SK-N-SH (cell line): ENCODE data around the gene ATP8A1. TPM values are rescaled to one million over a fixed set of nuclear protein-coding genes. Genes with fewer than 3 reads are reported as not detected.

Experiments used
- CTCF ChIA-PET: fragments of 300-600, 350-600 bp; formaldehyde crosslinking; extraction: SDS; loops from one replicate; lab custom pipeline; 2021; lab: Yijun Ruan, JAX
- POLR2A ChIA-PET: fragments of 350-600 bp; sonication (Branson Sonifier 250); formaldehyde crosslinking; extraction: SDS; loops from one replicate; lab custom pipeline; 2020; ENCODE audit warnings: antibody characterized with exemption, inconsistent platforms; lab: Yijun Ruan, JAX
- DNase-seq: peaks from one replicate; pipeline ENCODE4 v3.0.0; 2012
- H2AFZ ChIP-seq: fragments of 200-600 bp; sonication (generic); 2 replicates; pipeline ENCODE4 v1.8.1; 2016; ENCODE audit warnings: antibody characterized with exemption, mild to moderate bottlenecking, low read depth
- H3F3A ChIP-seq: fragments of 200-600 bp; sonication (generic); replicated peaks from 2 replicates; pipeline ENCODE3; 2016; ENCODE audit warnings: antibody characterized with exemption, mild to moderate bottlenecking; ENCODE audit not compliant: insufficient read depth
- H3K27ac ChIP-seq, 2 experiments: fragments of 200-500 bp in 1 of 2; fragments of 200-600 bp in 1 of 2; sonication (Bioruptor generic) in 1 of 2; sonication (generic), shearing (Covaris generic) in 1 of 2; 2 replicates each; pipeline versions ENCODE4 v1.5.1 to v1.6.1; 2014 to 2016; ENCODE audit warnings: low read depth in 2 of 2, inconsistent platforms in 1 of 2, low read length in 1 of 2, mild to moderate bottlenecking in 1 of 2, mixed read lengths in 1 of 2
- H3K27me3 ChIP-seq: fragments of 200-600 bp; sonication (generic), shearing (Covaris generic); 2 replicates; pipeline ENCODE4 v1.6.1; 2016; ENCODE audit warnings: mixed run types; ENCODE audit not compliant: insufficient read depth
- H3K36me3 ChIP-seq, 2 experiments: fragments of 200-500 bp in 1 of 2; fragments of 200-600 bp in 1 of 2; sonication (Bioruptor generic) in 1 of 2; sonication (generic) in 1 of 2; replicated peaks in 1 of 2; 2 replicates each; pipeline versions ENCODE3 to v1.5.1; 2014 to 2016; ENCODE audit warnings: low read length in 1 of 2, mild to moderate bottlenecking in 1 of 2; ENCODE audit not compliant: insufficient read depth in 2 of 2, control insufficient read depth in 1 of 2
- H3K4me1 ChIP-seq, 2 experiments: fragments of 200-500 bp in 1 of 2; fragments of 200-600 bp in 1 of 2; sonication (Bioruptor generic) in 1 of 2; sonication (generic), shearing (Covaris generic) in 1 of 2; 2 replicates each; pipeline versions ENCODE4 v1.5.1 to v1.6.1; 2014 to 2016; ENCODE audit warnings: low read depth in 1 of 2, low read length in 1 of 2, mixed run types in 1 of 2; ENCODE audit not compliant: insufficient read depth in 2 of 2, control insufficient read depth in 1 of 2
- H3K4me2 ChIP-seq: fragments of 200-600 bp; sonication (generic), shearing (Covaris generic); 2 replicates; pipeline ENCODE4 v1.6.1; 2017; ENCODE audit warnings: mixed run types
- H3K4me3 ChIP-seq, 2 experiments: fragments of 200-500 bp in 1 of 2; fragments of 200-600 bp in 1 of 2; sonication (Bioruptor generic) in 1 of 2; sonication (generic), shearing (Covaris generic) in 1 of 2; 2 replicates each; pipeline versions ENCODE4 v1.5.1 to v1.8.1; 2014 to 2016; ENCODE audit warnings: low read depth in 2 of 2, inconsistent platforms in 1 of 2, low read length in 1 of 2, mild to moderate bottlenecking in 1 of 2, mixed read lengths in 1 of 2, moderate library complexity in 1 of 2
- H3K79me2 ChIP-seq: fragments of 200-600 bp; sonication (generic); 2 replicates; pipeline ENCODE4 v1.8.1; 2017; ENCODE audit warnings: mild to moderate bottlenecking; ENCODE audit not compliant: insufficient read depth
- H3K9ac ChIP-seq: fragments of 200-600 bp; sonication (generic); 2 replicates; pipeline ENCODE4 v1.6.1; 2017; ENCODE audit warnings: mixed run types
- H3K9me2 ChIP-seq: fragments of 200-600 bp; sonication (generic); 2 replicates; pipeline ENCODE4 v1.6.1; 2017; ENCODE audit warnings: mixed run types
- H3K9me3 ChIP-seq: fragments of 200-600 bp; sonication (generic); 2 replicates; pipeline ENCODE4 v1.6.1; 2017; ENCODE audit warnings: mixed run types, mild to moderate bottlenecking, moderate library complexity
- H4K20me1 ChIP-seq: fragments of 200-600 bp; sonication (generic); 2 replicates; pipeline ENCODE4 v1.6.1; 2017; ENCODE audit warnings: mild to moderate bottlenecking, mixed run types; ENCODE audit not compliant: insufficient read depth
- CHD2 ChIP-seq: fragments of 150-350 bp; IDR thresholded peaks from 2 replicates; pipeline ENCODE4 v1.6.1; 2018; ENCODE audit warnings: low read length; ENCODE audit not compliant: partially characterized antibody
- EP300 ChIP-seq, 2 experiments: IDR thresholded peaks; 2 replicates each; pipeline versions ENCODE4 v1.4.0 to v1.6.1; 2012; ENCODE audit warnings: borderline replicate concordance in 1 of 2, low read depth in 1 of 2, low read length in 1 of 2
- FOSL2 ChIP-seq: IDR thresholded peaks from 2 replicates; pipeline ENCODE4 v1.4.0; 2012; ENCODE audit warnings: low read depth, mild to moderate bottlenecking, moderate library complexity, borderline replicate concordance
- FOXJ3 ChIP-seq: sonication (generic); formaldehyde crosslinking; IDR thresholded peaks from 2 replicates; pipeline ENCODE4 v1.5.1; 2020; ENCODE audit warnings: mild to moderate bottlenecking, missing genetic modification reagents
- FOXM1 ChIP-seq: IDR thresholded peaks from 2 replicates; pipeline ENCODE4 v1.4.0; 2012; ENCODE audit warnings: low read depth, mild to moderate bottlenecking
- GABPA ChIP-seq: IDR thresholded peaks from 2 replicates; pipeline ENCODE4 v1.4.0; 2012; ENCODE audit warnings: low read depth, mild to moderate bottlenecking
- JUND ChIP-seq: IDR thresholded peaks from 2 replicates; pipeline ENCODE4 v1.4.0; 2012
- MEF2A ChIP-seq: IDR thresholded peaks from 2 replicates; pipeline ENCODE4 v1.4.0; 2012; ENCODE audit warnings: low read depth, borderline replicate concordance
- MXI1 ChIP-seq: IDR thresholded peaks from 2 replicates; pipeline ENCODE4 v1.6.1; 2012; ENCODE audit warnings: mild to moderate bottlenecking, low read depth, low read length, improper control_type of control experiment
- NFIC ChIP-seq: IDR thresholded peaks from 2 replicates; pipeline ENCODE4 v1.4.0; 2012; ENCODE audit warnings: borderline replicate concordance
- NRF1 ChIP-seq: IDR thresholded peaks from 2 replicates; pipeline ENCODE4 v1.6.1; 2012; ENCODE audit warnings: low read depth, mild to moderate bottlenecking, low read length
- POLR2AphosphoS5 ChIP-seq: IDR thresholded peaks from 2 replicates; pipeline ENCODE4 v1.6.1; 2012; ENCODE audit warnings: low read depth, low read length
- RAD21 ChIP-seq: IDR thresholded peaks from 2 replicates; pipeline ENCODE4 v1.6.1; 2012; ENCODE audit warnings: mild to moderate bottlenecking, low read length
- RXRA ChIP-seq: IDR thresholded peaks from 2 replicates; pipeline ENCODE4 v1.4.0; 2012; ENCODE audit warnings: low read depth, mild to moderate bottlenecking, borderline replicate concordance
- SIN3A ChIP-seq: IDR thresholded peaks from 2 replicates; pipeline ENCODE4 v1.6.1; 2012; ENCODE audit warnings: low read depth, mild to moderate bottlenecking, low read length, moderate library complexity, borderline replicate concordance
- TAF1 ChIP-seq: IDR thresholded peaks from 2 replicates; pipeline ENCODE4 v1.6.1; 2012; ENCODE audit warnings: low read depth, mild to moderate bottlenecking, low read length, moderate library complexity, borderline replicate concordance
- polyA plus RNA-seq, 3 experiments: library from polyadenylated mRNA; depleted of rRNA; stranded (reverse); fragments of >200 nt; gene quantifications; 2 replicates each; pipeline ENCODE4 v1.2.3, GENCODE V29; 2012
- TF ChIP-seq, protein P1 (sequence below): fragments of 150-350 bp; IDR thresholded peaks from 2 replicates; pipeline ENCODE4 v1.6.1; 2017; ENCODE audit warnings: antibody characterized with exemption, low read length, low read depth, borderline replicate concordance
- TF ChIP-seq, protein P2 (sequence below): IDR thresholded peaks from 2 replicates; pipeline ENCODE4; 2012
- TF ChIP-seq, protein P3 (sequence below): IDR thresholded peaks from 2 replicates; pipeline ENCODE4 v1.4.0; 2012; ENCODE audit warnings: low read depth, borderline replicate concordance
- TF ChIP-seq, protein P4 (sequence below): IDR thresholded peaks from 2 replicates; pipeline ENCODE4 v1.4.0; 2012; ENCODE audit warnings: low read depth

The ATP8A1 gene
- polyA plus RNA-seq, 1 of the 3 experiments (the other 2 are of a cell fraction): 0.38 TPM

DNA sequence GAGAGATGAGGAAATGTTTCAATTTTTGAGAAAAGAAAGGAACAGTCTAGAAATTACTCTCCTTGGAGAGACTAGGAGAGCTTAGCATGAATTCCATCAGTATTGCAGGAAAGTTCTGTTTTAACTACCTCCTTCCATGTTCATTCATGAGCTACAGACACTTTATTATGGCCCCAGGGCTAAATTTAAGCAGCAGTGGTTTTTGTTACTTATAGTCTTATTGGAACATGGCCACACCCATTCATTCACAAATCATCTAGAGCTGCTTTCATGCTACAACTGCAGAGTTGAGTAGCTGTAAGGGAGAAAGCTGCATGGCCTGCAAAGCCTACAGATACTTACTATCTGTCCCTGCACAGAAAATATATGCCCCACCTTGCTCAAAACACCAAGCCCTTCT, 178.0 kb downstream of the ATP8A1 start:
- Histone ChIP-seq H2AFZ (no peak overlapping the region), H4K20me1 (no peaks in the 10 kb centered on the region), H3K4me2 (no peak overlapping the region), H3K36me3 (no peaks in the 10 kb centered on the region), H3K4me3 (no peak overlapping the region), H3K27me3 (no peaks in the 10 kb centered on the region), H3K9me3 (no peaks in the 10 kb centered on the region), H3K4me1 (peaks cover 0 to 25% of the 10 kb centered on the region in 2 experiments; a peak in 2 of 4 replicates), H3K27ac (no peak overlapping the region), H3F3A (no peaks in the 10 kb centered on the region), H3K9ac (no peak overlapping the region), H3K79me2 (no peaks in the 10 kb centered on the region), H3K9me2 (no peaks in the 10 kb centered on the region)
- DNase-seq: no peak
- ChIA-PET CTCF (interaction anchor here (0.8 to 1.8 kb wide), 3 partner anchors 12 to 196 kb away, joined by 3 to 5 read pairs (median 4); no protein-coding TSS in a partner anchor), POLR2A (no interaction called here)
- TF ChIP-seq, protein P1, sequence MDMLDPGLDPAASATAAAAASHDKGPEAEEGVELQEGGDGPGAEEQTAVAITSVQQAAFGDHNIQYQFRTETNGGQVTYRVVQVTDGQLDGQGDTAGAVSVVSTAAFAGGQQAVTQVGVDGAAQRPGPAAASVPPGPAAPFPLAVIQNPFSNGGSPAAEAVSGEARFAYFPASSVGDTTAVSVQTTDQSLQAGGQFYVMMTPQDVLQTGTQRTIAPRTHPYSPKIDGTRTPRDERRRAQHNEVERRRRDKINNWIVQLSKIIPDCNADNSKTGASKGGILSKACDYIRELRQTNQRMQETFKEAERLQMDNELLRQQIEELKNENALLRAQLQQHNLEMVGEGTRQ: no peak
- no peak for TF ChIP-seq GABPA
- TF ChIP-seq RAD21: no peak
- no peak for TF ChIP-seq MEF2A
- no peak for TF ChIP-seq FOXJ3 (CRISPR knock-in tag)
- TF ChIP-seq FOXM1: no peak
- no peak for TF ChIP-seq NRF1
- no peak for TF ChIP-seq EP300 (IDR thresholded peaks at IDR 0.05; ENCODE audit: borderline replicate concordance in 1 of 2, low read depth in 1 of 2, low read length in 1 of 2)
- TF ChIP-seq POLR2AphosphoS5: no peak
- TF ChIP-seq NFIC: no peak
- no peak for TF ChIP-seq MXI1
- TF ChIP-seq CHD2: no peak
- no peak for TF ChIP-seq SIN3A
- TF ChIP-seq TAF1: no peak
- TF ChIP-seq RXRA: no peak
- TF ChIP-seq, protein P2, sequence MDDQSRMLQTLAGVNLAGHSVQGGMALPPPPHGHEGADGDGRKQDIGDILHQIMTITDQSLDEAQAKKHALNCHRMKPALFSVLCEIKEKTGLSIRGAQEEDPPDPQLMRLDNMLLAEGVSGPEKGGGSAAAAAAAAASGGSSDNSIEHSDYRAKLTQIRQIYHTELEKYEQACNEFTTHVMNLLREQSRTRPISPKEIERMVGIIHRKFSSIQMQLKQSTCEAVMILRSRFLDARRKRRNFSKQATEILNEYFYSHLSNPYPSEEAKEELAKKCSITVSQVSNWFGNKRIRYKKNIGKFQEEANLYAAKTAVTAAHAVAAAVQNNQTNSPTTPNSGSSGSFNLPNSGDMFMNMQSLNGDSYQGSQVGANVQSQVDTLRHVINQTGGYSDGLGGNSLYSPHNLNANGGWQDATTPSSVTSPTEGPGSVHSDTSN: no peak
- TF ChIP-seq, protein P3, sequence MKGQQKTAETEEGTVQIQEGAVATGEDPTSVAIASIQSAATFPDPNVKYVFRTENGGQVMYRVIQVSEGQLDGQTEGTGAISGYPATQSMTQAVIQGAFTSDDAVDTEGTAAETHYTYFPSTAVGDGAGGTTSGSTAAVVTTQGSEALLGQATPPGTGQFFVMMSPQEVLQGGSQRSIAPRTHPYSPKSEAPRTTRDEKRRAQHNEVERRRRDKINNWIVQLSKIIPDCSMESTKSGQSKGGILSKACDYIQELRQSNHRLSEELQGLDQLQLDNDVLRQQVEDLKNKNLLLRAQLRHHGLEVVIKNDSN: no peak
- TF ChIP-seq JUND: no peak
- TF ChIP-seq, protein P4, sequence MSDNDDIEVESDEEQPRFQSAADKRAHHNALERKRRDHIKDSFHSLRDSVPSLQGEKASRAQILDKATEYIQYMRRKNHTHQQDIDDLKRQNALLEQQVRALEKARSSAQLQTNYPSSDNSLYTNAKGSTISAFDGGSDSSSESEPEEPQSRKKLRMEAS: no peak
- TF ChIP-seq FOSL2: no peak
